Endothelial cell of hepatic sinusoid (primary cell): Measurements from ENCODE around the gene LSR.

Source experiments
- in situ Hi-C: cut with HindIII; loops from 2 replicates; pipeline ENCODE4 v1.10.0; 2017; ENCODE audit warnings: low sequenced_read_pairs

LSR gene

DNA sequence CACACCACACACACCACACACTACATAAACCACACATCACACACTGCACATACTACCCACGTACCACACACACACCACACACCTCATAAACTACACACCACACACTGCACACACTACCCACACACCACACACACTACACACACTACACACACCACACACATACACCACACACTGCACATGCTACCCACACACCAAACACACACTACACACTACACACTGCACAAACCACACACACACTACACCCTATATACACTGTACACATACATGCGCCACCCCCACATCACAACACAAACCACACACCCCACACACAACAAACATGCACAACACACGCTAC lies 48.7 kb downstream of the LSR start:
- in situ Hi-C loops: loop anchor here (25.0 kb wide), 1 partner anchor 140 kb away; the partner anchor contains the start of gene FFAR2

- in situ Hi-C loops: loop anchor here (25.0 kb wide), 1 partner anchor 139 kb away; the partner anchor contains the start of gene FFAR2
These were observed 49.1 kb downstream of the LSR start for GRCh38 chr19:35297922-35298321.

- in situ Hi-C loops: loop anchor here (25.0 kb wide), 1 partner anchor 139 kb away; the partner anchor contains the start of gene FFAR2
These were observed 49.8 kb downstream of the LSR start for GRCh38 chr19:35298561-35298972.

DNA sequence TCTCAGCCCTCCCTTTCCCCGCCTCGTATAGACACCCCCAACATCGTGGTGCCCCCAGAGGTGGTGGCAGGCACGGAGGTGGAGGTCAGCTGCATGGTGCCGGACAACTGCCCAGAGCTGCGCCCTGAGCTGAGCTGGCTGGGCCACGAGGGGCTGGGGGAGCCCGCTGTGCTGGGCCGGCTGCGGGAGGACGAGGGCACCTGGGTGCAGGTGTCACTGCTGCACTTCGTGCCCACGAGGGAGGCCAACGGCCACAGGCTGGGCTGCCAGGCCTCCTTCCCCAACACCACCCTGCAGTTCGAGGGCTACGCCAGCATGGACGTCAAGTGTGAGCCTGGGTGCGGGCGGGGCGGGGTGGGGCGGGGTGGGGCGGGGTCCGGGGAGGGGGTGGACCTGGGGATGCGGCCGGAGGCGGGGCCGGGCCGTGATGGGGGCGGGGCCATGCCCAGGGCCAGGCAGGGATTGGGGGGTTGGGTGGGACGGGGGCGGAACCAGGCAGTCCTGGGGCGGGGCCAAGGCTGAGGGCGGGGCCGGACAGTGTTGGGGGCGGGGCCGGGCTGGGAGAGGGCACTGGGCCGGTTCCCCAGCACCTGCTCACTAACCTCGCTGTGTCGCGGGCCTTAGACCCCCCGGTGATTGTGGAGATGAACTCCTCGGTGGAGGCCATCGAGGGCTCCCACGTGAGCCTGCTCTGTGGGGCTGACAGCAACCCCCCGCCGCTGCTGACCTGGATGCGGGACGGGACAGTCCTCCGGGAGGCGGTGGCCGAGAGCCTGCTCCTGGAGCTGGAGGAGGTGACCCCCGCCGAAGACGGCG lies 50.9 kb downstream of the LSR start:
- in situ Hi-C loops: loop anchor here (25.0 kb wide), 1 partner anchor 138 kb away; the partner anchor contains the start of gene FFAR2

GRCh38 chr19:35300339-35300649 lies 51.5 kb downstream of the LSR start:
- in situ Hi-C loops: no loop called here

DNA sequence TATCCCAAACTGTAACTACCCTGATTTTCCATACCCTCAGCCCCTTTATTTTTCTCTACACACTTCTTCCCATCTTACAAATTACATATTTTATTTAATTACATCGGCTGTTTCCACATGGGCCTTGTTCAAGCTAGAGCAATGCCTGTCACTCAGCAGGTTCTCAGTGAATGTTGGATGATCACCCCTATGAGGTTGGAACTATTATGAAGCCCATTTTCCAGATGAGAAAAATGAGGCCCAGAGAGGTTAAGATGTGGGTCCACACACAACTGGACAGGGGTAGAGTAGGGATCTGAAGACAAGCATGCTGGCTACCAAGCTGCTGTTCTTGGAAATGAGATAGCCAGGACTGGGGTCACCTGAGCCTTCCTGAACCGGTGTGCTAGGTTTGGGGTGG lies 53.2 kb downstream of the LSR start:
- in situ Hi-C loops: no loop called here

DNA sequence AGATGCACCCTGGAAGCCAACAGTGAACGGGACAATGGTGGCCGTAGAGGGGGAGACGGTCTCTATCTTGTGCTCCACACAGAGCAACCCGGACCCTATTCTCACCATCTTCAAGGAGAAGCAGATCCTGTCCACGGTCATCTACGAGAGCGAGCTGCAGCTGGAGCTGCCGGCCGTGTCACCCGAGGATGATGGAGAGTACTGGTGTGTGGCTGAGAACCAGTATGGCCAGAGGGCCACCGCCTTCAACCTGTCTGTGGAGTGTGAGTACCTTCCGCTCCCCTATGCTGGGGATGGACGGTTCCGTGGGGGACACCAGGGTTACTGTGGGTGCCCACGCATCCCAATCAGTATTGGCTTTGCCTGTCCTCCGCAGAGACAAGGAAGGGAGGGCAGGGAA lies 53.6 kb downstream of the LSR start:
- in situ Hi-C loops: no loop called here

- in situ Hi-C loops: no loop called here
These were observed 54.6 kb downstream of the LSR start for GRCh38 chr19:35303357-35303915.

DNA sequence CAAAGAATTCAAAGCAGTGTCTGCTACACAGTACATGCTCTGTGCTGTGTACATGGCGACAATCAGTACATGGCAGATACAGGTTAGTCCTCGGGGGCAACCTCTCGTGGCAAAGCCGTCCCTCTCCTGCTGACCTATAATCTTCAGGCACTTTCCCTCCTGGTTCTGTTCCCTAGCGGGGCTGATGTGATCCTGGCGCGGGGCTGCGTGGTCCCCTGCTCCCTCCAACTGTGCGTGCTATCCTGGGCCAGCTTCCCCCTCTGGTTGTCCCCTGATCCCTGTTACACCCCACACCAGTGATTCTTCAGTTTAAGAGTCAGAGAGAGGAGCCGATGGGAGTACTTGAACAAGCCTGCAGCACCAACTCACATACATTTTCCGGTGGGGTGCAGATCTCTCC lies 55.2 kb downstream of the LSR start:
- in situ Hi-C loops: no loop called here

GRCh38 chr19:35305181-35305580 lies 56.4 kb downstream of the LSR start:
- in situ Hi-C loops: loop anchor here (5.0 kb wide), 1 partner anchor 47 kb away; no protein-coding TSS in a partner anchor

DNA sequence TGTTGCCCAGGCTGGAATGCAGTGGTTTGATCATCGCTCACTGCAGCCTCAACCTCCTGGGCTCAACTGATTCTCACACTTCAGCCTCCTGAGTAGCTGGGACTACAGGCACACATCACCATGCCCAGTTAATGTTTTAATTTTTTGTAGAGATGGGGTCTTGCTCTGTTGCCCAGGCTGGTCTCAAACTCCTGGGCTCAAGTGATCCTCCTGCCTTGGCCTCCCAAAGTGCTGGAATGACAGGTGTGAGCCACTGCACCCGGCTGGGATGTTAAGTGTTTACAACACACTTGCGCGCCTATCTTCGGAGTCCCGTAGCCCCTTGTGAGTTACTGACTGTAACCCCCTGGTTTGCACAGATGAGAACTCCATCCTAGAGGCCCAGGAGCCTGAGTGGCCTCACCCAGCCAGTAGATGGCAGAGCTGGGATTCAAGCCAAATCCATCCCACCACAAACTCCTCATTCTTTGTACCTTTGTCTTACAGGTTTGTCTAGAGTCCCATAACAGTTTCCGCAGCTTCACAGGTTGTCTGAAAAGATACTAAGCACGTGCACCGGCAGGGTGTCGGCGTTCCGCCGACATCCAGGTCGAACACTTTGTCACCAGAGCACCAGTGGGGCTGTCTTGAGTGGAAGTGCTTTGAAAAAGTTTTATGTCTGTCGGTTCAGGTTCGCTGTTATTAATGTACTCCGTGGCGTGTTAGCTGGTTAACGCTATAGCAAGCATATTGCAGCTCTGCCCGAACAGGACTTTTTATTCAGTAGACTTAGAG lies 57.9 kb downstream of the LSR start:
- in situ Hi-C loops: loop anchor here (5.0 kb wide), 1 partner anchor 46 kb away; no protein-coding TSS in a partner anchor

GRCh38 chr19:35307931-35308330 lies 59.1 kb downstream of the LSR start:
- in situ Hi-C loops: loop anchor here (5.0 kb wide), 1 partner anchor 44 kb away; no protein-coding TSS in a partner anchor

DNA sequence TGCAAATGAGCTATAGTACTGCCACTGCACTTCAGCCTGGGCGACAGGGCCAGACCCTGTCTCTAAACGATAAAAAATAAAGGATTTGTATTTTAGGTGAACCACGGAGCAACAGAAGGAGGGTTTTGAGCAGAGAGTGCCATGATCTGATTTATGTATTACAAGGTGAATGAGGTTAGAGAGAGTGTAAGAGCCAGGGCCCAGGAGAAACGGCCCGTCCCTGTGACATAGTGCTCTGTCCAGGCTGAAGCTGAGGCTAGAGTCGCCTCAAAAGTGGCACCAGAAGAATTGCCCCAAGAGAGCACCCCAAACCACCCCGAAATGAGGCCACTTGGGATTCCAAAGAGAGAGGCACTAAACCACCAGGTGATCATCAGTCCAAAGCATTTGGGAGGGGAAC lies 60.1 kb downstream of the LSR start:
- in situ Hi-C loops: loop anchor here (5.0 kb wide), 1 partner anchor 43 kb away; no protein-coding TSS in a partner anchor

DNA sequence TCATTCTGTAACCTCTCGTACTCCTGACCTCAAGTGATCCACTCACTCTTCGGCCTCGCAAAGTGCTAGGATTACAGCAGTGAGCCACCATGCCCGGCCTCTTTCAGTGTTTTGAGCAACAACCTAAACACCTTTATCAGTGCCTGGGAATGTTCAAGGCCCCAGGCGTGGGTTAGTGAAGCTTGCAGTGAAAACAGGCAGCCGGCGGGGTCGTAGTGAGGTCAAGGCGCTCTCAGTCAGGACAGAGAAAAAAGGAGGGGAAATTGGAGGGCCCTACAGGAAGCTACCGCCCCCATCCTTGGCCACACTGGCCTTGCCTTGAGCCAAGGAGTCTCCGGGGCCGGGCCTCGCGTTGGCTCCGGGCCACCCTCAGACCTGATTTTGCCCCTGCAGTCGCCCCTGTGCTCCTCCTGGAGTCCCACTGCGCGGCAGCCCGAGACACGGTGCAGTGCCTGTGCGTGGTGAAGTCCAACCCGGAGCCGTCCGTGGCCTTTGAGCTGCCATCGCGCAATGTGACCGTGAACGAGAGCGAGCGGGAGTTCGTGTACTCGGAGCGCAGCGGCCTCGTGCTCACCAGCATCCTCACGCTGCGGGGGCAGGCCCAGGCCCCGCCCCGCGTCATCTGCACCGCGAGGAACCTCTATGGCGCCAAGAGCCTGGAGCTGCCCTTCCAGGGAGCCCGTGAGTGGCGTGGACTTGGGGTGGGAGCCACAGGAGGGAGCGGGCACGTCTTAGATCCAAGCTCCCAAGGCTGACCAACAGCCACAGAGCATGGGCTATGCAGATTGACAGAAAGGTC lies 60.9 kb downstream of the LSR start:
- in situ Hi-C loops: loop anchor here (5.0 kb wide), 1 partner anchor 43 kb away; no protein-coding TSS in a partner anchor

DNA sequence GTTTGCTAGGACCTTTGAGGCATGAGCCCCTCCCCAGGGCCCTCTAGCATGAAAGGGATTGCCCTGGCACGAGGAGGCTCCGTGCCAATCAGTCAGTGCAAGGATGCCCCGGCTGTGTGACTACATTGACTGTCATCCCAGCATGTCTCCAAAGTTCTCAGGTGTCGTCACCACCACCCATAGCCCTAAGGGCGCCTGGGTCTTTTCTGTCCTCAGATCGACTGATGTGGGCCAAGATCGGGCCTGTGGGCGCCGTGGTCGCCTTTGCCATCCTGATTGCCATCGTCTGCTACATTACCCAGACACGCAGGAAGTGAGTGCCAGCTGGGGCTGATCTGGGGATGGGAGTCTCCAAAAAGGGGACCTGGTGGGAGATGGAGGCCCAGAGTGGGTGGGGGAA lies 61.5 kb downstream of the LSR start:
- in situ Hi-C loops: no loop called here

DNA sequence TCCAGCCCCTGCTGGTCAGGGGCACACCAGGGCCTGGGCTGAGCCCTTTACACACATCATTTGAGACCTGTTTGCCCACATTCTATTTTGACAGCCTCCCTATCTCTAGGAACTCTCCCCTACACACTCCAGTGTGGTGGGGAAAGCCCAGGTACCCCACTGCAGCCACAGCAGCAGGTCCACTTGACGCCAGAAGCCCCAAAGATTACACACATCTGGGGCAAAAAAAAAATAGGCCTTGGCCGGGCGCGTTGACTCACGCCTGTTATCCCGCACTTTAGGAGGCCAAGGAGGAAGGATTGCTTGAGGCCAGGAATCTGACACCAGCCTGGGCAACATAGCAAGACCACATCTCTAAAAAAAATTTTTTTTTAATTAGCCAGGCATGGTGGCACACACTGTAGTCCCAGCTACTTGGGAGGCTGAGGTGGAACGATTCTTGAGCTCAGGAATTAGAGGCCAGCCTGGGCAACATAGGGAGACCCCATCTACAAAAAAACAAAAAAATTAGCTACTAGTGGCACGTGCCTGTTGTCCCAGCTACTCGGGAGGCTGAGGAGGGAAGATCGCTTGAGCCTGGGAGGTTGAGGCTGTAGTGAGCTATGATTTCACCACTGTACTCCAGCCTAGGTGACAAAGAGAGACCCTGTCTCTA lies 62.1 kb downstream of the LSR start:
- in situ Hi-C loops: no loop called here

DNA sequence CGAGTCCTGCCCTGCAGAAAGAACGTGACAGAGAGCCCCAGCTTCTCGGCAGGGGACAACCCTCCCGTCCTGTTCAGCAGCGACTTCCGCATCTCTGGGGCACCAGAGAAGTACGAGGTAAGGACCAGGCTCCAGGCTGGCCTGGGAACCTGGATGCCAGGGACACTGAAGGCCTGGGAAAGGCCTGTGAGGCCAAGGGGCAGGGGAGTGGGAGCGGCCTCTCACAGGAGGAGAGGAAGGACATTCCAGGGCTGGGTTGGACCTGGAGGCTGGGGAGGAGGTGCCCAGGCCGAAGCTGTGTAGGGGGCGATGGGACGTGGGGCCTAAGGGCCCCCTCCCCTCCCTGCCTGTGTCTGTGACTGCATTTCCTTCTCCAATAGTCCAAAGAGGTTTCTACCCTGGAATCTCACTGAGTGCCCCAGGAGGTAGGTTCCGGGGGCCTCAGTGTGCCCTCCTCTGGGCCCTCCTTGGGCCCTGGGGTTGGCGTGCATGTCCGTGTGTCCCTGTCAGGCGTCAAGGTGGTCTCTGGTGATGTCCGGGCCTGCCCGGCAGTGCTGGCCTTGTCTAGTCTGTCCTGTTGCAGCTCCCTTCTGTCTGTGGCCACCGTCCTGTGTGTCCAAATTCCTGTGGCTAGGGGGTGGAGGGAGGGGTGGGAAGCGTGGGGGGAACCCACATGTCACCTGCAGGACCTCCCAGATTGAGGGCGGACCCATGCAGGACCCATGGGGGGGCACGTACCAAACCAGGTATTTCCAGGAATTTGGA lies 63.3 kb downstream of the LSR start:
- in situ Hi-C loops: no loop called here

- in situ Hi-C loops: no loop called here
These were observed 64.8 kb downstream of the LSR start for GRCh38 chr19:35313587-35313986.

GRCh38 chr19:35314031-35314430 lies 65.2 kb downstream of the LSR start:
- in situ Hi-C loops: no loop called here
